ENCODE data around the gene SPRY2.
"Not testable (repeated sequence)": the region's sequence is repeated elsewhere in the genome, so short reads cannot be mapped to it uniquely, and the experiment has no call there.

Gene SPRY2

DNA sequence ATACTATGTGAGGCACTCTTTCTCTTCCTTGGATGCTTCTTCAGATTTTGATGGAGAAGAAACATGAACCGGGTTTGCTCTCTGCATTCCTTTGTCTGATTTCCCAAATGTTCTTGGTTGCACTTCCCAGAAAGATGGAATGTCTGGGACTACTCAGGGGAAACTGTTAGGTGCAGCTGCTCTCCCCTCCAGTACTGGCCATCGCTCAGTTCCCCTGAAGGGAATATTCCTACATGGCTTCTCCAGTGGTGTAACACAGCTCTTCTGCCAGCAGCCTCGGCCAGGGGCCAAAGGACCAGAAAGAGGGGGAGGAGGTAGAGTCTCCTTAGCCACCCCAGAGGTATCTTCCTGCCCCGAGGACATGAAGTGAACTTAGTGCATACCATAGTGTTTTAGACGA lies 33.5 kb upstream of the SPRY2 start:
- Histone ChIP-seq H3K9me3 (ENCODE audit: control insufficient read depth in 2 of 2, low read length in 2 of 2) (no peaks in the 10 kb centered on the region), H3K4me3 (ENCODE audit: low read length in 2 of 2) (no peak overlapping the region), H3K9ac (ENCODE audit: low read length in 2 of 2) (no peak overlapping the region), H3K27ac (ENCODE audit: low read length) (no peak overlapping the region), H3K27me3 (ENCODE audit: control insufficient read depth in 1 of 2, insufficient read depth in 2 of 2, low read length in 2 of 2) (no peaks in the 10 kb centered on the region), H3K4me1 (ENCODE audit: control insufficient read depth, insufficient read depth, low read length) (no peaks in the 10 kb centered on the region), H3K36me3 (ENCODE audit: control insufficient read depth in 2 of 2, insufficient read depth in 2 of 2, low read length in 2 of 2) (no peaks in the 10 kb centered on the region)

DNA sequence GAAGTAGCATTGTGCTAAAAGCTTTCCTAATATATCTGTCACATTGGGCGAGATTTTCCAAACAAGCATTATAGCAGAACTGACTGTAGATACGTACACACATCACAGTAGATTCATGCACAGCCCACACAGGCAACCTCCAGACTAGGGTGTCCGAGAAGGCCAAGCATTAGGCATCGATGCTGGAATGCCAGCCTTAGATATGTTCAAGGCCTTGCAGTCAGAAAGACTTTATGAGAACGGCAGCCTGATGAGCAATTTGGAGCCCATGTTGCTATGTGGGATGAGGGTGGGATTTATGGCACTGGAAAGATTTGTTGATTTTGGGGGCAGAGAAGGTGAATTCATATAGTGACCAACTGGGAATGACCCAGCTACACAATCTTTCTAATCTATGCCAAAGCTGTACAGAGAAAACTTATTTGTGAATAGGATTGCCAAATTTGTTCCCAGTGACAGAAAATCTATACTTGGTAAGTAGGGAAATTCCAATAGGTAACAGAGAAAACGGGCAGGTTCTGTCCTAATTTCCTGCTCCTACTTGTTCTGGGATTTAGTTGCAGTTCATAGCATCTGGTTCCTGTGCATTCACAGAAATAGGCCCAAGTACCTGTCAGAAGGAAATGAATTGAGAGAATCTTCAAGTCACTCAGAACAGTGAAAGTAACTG lies 31.0 kb upstream of the SPRY2 start:
- no peaks in the 10 kb centered on the region for H3K36me3 ChIP-seq (ENCODE audit: control insufficient read depth in 2 of 2, insufficient read depth in 2 of 2, low read length in 2 of 2)
- H3K9ac ChIP-seq (ENCODE audit: low read length in 2 of 2): no peak overlapping the region
- no peaks in the 10 kb centered on the region for H3K27me3 ChIP-seq (ENCODE audit: control insufficient read depth in 1 of 2, insufficient read depth in 2 of 2, low read length in 2 of 2)
- no peaks in the 10 kb centered on the region for H3K9me3 ChIP-seq (ENCODE audit: control insufficient read depth in 2 of 2, low read length in 2 of 2)
- no peaks in the 10 kb centered on the region for H3K4me1 ChIP-seq (ENCODE audit: control insufficient read depth, insufficient read depth, low read length)
- H3K27ac ChIP-seq (ENCODE audit: low read length): no peak overlapping the region
- H3K4me3 ChIP-seq (ENCODE audit: low read length in 2 of 2): no peak overlapping the region

DNA sequence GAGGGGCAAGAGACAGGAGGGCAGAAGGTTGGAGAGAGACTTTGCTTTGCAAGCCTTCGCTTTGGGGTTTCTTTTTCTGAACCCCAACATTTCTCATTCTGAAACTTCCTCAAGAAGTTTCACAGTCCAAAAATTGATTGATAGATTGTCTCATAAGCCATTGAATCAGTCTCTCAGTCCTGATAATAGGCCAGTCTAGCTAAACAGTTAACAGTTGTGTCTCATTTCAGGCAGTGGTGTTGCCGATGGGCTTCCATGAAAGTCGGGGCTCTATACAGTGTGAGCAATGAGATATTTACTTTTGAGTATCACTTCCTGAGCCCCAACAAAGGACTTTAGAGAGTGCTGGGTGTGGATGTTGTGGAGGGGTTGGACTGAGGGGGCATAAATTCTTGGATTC lies 26.5 kb upstream of the SPRY2 start:
- H3K36me3 ChIP-seq (ENCODE audit: control insufficient read depth in 2 of 2, insufficient read depth in 2 of 2, low read length in 2 of 2): no peaks in the 10 kb centered on the region
- H3K27ac ChIP-seq (ENCODE audit: low read length): no peak overlapping the region

DNA sequence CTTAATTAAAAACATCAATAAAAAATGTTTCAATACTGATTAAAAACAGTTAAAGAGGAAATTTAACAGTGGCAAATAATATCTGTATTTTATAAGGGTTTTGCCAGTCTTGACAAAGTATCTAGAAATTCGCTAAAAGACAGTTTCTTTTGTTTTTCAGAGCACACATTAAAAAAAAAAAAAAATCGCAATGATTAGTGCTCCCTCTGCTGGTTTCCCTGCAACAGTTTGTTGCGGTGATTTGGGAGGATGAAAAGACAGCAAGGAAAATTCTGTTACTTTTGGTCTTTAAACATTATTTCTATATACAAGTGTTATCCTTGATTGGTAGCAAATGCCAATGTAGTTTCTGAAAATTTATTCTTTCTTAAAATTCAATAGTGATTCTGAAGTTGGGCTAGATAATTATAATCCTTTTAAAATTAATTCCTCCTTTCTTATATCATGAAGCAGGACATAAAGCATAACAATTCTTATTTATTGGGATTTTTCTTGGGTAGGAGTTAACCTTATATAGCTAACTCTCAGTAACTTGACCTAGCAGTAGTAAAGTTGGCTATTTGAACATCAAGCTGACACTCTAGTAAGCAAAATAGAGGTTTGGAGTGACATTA lies 23.1 kb upstream of the SPRY2 start:
- Histone ChIP-seq H3K9ac (ENCODE audit: low read length in 2 of 2) (no peak overlapping the region), H3K4me3 (ENCODE audit: low read length in 2 of 2) (peak overlapping the region in 1 of 2 donors; percentile 44)

More for the DNA sequence above, 26.5 kb upstream of the SPRY2 start:
- no peaks in the 10 kb centered on the region for H3K9me3 ChIP-seq (ENCODE audit: control insufficient read depth in 2 of 2, low read length in 2 of 2)
- H3K9ac ChIP-seq (ENCODE audit: low read length in 2 of 2): no peak overlapping the region
- H3K4me3 ChIP-seq (ENCODE audit: low read length in 2 of 2): no peak overlapping the region
- no peaks in the 10 kb centered on the region for H3K27me3 ChIP-seq (ENCODE audit: control insufficient read depth in 1 of 2, insufficient read depth in 2 of 2, low read length in 2 of 2)
- H3K4me1 ChIP-seq (ENCODE audit: control insufficient read depth, insufficient read depth, low read length): no peaks in the 10 kb centered on the region

DNA sequence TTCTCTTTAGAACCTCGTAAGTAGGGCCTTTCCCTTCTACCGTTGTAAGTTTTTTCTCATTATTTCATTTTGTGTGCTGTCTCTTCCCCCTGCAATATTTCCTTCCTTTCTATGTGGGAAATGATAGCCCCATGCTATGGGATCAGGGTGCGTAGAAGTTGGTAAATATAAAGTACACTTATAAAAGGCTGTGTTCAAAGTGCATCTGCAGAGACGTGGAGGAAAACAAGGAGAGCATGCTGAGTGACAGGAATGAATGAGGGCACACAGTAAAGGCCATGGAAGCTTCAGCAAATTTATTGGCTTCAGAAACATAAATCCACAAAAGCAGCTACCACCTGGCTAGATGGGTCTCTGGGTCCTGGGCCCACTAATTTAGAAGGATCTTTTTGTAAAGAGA lies 21.6 kb upstream of the SPRY2 start:
- Histone ChIP-seq H3K27ac (ENCODE audit: low read length) (no peak overlapping the region), H3K4me1 (ENCODE audit: control insufficient read depth, insufficient read depth, low read length) (no peaks in the 10 kb centered on the region)

More for the DNA sequence above, 23.1 kb upstream of the SPRY2 start:
- Histone ChIP-seq H3K27ac (ENCODE audit: low read length) (no peak overlapping the region), H3K4me1 (ENCODE audit: control insufficient read depth, insufficient read depth, low read length) (no peaks in the 10 kb centered on the region), H3K27me3 (ENCODE audit: control insufficient read depth in 1 of 2, insufficient read depth in 2 of 2, low read length in 2 of 2) (no peaks in the 10 kb centered on the region), H3K9me3 (ENCODE audit: control insufficient read depth in 2 of 2, low read length in 2 of 2) (no peaks in the 10 kb centered on the region), H3K36me3 (ENCODE audit: control insufficient read depth in 2 of 2, insufficient read depth in 2 of 2, low read length in 2 of 2) (no peaks in the 10 kb centered on the region)

DNA sequence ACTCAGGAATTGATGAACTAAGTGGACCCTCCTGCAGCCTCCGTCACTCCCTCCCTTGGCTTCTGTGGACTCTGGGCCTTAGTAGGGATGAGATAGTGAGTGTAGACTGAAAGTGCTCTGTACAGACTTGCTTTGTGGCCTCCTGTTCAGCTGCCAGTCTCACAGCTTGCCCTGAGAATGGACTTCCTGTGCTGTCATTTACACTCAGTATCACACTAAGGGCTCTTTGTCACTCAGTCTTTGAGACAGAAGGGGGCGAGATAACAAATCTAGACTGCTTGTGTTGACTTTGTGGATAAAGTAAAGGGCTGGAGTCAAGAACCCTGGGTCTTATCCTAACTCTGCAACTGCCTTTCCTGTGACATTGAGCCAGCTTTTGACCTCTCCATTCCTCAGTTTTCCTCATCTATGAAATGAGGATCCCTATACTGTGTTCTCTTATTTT lies 21.0 kb upstream of the SPRY2 start:
- H3K4me1 ChIP-seq (ENCODE audit: control insufficient read depth, insufficient read depth, low read length): no peaks in the 10 kb centered on the region
- no peaks in the 10 kb centered on the region for H3K9me3 ChIP-seq (ENCODE audit: control insufficient read depth in 2 of 2, low read length in 2 of 2)
- H3K4me3 ChIP-seq (ENCODE audit: low read length in 2 of 2): no peak overlapping the region
- no peak overlapping the region for H3K9ac ChIP-seq (ENCODE audit: low read length in 2 of 2)
- H3K36me3 ChIP-seq (ENCODE audit: control insufficient read depth in 2 of 2, insufficient read depth in 2 of 2, low read length in 2 of 2): no peaks in the 10 kb centered on the region
- H3K27ac ChIP-seq (ENCODE audit: low read length): no peak overlapping the region
- no peaks in the 10 kb centered on the region for H3K27me3 ChIP-seq (ENCODE audit: control insufficient read depth in 1 of 2, insufficient read depth in 2 of 2, low read length in 2 of 2)

More for the DNA sequence above, 21.6 kb upstream of the SPRY2 start:
- H3K4me3 ChIP-seq (ENCODE audit: low read length in 2 of 2): no peak overlapping the region
- H3K9me3 ChIP-seq (ENCODE audit: control insufficient read depth in 2 of 2, low read length in 2 of 2): no peaks in the 10 kb centered on the region
- no peaks in the 10 kb centered on the region for H3K36me3 ChIP-seq (ENCODE audit: control insufficient read depth in 2 of 2, insufficient read depth in 2 of 2, low read length in 2 of 2)
- H3K9ac ChIP-seq (ENCODE audit: low read length in 2 of 2): no peak overlapping the region
- H3K27me3 ChIP-seq (ENCODE audit: control insufficient read depth in 1 of 2, insufficient read depth in 2 of 2, low read length in 2 of 2): no peaks in the 10 kb centered on the region

DNA sequence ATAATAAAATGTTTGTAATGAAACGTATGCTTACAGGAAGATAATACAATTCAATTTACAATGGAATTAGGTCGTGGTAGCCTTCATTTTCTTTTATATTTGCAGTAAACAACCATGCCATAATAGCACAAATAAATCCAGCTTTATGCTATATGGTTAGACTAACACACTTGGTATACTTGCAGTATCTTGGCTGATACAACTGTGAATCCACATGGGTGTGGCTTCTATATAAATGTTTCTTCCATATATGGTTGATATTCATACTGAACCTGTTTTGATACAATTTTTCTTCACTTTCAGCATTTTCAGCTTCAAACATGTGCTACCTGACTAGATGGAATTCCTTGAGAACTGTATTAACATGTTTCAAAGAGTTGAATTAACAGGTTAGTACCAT lies 20.4 kb upstream of the SPRY2 start:
- no peak overlapping the region for H3K27ac ChIP-seq (ENCODE audit: low read length)
- H3K4me3 ChIP-seq (ENCODE audit: low read length in 2 of 2): no peak overlapping the region
- H3K36me3 ChIP-seq (ENCODE audit: control insufficient read depth in 2 of 2, insufficient read depth in 2 of 2, low read length in 2 of 2): no peaks in the 10 kb centered on the region
- no peaks in the 10 kb centered on the region for H3K4me1 ChIP-seq (ENCODE audit: control insufficient read depth, insufficient read depth, low read length)
- no peaks in the 10 kb centered on the region for H3K9me3 ChIP-seq (ENCODE audit: control insufficient read depth in 2 of 2, low read length in 2 of 2)
- no peaks in the 10 kb centered on the region for H3K27me3 ChIP-seq (ENCODE audit: control insufficient read depth in 1 of 2, insufficient read depth in 2 of 2, low read length in 2 of 2)
- H3K9ac ChIP-seq (ENCODE audit: low read length in 2 of 2): no peak overlapping the region

DNA sequence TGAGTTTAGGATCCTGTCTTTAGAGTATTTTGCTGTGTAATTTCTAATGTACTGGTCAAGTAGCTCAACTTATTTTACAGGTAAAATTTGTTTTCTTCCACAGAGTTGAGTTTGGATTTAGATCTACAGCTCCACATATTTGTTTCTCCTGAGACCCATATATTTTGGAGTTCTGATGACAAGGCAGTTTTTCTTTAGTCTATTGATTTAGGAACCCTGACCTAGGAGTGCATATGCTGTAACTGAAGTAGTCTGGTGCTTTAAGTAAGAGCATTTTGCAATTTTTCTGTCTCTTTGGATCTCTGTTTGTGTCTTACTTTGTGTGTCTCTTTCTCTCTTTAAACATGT lies 19.5 kb upstream of the SPRY2 start:
- Histone ChIP-seq H3K4me3 (ENCODE audit: low read length in 2 of 2) (no peak overlapping the region), H3K9ac (ENCODE audit: low read length in 2 of 2) (no peak overlapping the region), H3K36me3 (ENCODE audit: control insufficient read depth in 2 of 2, insufficient read depth in 2 of 2, low read length in 2 of 2) (no peaks in the 10 kb centered on the region), H3K27me3 (ENCODE audit: control insufficient read depth in 1 of 2, insufficient read depth in 2 of 2, low read length in 2 of 2) (no peaks in the 10 kb centered on the region), H3K27ac (ENCODE audit: low read length) (no peak overlapping the region), H3K4me1 (ENCODE audit: control insufficient read depth, insufficient read depth, low read length) (no peaks in the 10 kb centered on the region), H3K9me3 (ENCODE audit: control insufficient read depth in 2 of 2, low read length in 2 of 2) (no peaks in the 10 kb centered on the region)

DNA sequence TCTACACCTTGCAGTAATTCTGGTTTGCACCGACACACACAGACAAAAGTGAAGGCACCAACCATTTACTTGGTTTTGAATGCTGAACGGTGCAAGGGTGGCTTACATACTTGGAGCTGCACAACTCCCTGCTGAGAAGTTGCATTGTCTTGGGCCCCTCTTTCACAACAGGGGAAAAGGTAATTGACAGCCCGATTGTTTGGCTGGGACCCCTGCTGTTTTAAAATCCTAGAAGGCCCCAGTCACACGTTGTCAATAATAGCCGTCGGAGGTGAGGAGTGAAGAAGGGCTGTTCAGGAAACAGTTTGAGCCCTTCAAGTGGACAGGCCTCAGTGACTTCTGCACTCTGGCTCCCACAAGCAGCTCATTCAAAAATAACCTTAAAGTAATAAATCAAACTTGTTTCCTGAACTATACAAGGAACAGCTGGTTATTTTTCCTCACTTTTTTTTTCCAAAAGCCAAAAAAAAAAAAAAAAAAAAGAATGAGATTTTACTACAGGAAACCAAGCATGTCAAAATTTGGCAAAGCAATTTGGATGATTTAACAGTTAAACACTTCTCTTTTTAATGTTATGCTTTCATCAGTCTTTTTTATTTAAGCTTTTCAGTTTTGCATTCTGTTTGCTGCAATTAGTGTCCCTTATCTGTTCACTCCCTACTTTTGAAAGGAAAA lies 19.0 kb upstream of the SPRY2 start:
- no peaks in the 10 kb centered on the region for H3K36me3 ChIP-seq (ENCODE audit: control insufficient read depth in 2 of 2, insufficient read depth in 2 of 2, low read length in 2 of 2)
- no peaks in the 10 kb centered on the region for H3K27me3 ChIP-seq (ENCODE audit: control insufficient read depth in 1 of 2, insufficient read depth in 2 of 2, low read length in 2 of 2)
- no peak overlapping the region for H3K27ac ChIP-seq (ENCODE audit: low read length)
- H3K4me3 ChIP-seq (ENCODE audit: low read length in 2 of 2): no peak overlapping the region
- no peak overlapping the region for H3K9ac ChIP-seq (ENCODE audit: low read length in 2 of 2)
- H3K4me1 ChIP-seq (ENCODE audit: control insufficient read depth, insufficient read depth, low read length): no peaks in the 10 kb centered on the region
- H3K9me3 ChIP-seq (ENCODE audit: control insufficient read depth in 2 of 2, low read length in 2 of 2): no peaks in the 10 kb centered on the region

DNA sequence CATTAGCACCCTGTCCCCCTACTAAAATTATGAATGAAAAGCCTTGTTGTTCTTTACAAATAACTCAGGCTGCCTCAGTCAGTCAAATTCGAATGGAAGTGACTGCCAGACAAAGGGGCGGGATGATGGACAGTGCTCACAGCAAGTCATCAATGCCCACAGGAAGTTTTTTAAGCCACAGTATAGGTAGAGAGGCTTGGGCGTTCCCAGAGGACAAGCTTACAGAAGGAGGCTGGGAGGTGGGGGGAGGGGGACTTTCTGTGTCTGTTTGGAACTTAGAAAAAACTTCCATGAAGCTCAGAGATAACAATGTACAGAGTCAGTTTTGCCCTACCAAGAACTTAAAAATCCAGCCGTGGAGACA lies 18.5 kb upstream of the SPRY2 start:
- Histone ChIP-seq H3K27ac (ENCODE audit: low read length) (no peak overlapping the region), H3K9me3 (ENCODE audit: control insufficient read depth in 2 of 2, low read length in 2 of 2) (no peaks in the 10 kb centered on the region)

DNA sequence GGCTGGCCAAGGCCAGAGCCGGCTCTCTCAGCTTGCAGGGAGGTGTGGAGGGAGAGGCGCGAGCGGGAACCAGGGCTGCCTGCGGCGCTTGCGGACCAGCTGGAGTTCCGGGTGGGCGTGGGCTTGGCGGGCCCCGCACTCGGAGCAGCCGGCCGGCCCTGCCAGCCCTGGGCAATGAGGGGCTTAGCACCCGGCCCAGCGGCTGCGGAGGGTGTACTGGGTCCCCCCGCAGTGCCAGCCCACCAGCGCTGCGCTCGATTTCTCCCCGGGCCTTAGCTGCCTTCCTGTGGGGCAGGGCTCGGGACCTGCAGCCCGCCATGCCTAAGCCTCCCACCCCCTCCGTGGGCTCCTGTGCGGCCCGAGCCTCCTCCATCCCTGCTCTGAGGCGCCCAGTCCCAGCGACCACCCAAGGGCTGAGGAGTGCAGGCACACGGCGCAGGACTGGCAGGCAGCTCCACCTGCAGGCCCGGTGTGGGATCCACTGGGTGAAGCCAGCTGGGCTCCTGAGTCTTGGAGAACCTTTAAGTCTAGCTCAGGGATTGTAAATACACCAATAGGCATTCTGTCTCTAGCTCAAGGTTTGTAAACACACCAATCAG lies 14.7 kb upstream of the SPRY2 start:
- H3K9me3 ChIP-seq (ENCODE audit: control insufficient read depth in 2 of 2, low read length in 2 of 2); H3K4me1 ChIP-seq (ENCODE audit: control insufficient read depth, insufficient read depth, low read length); H3K4me3 ChIP-seq (ENCODE audit: low read length in 2 of 2); H3K27ac ChIP-seq (ENCODE audit: low read length); H3K9ac ChIP-seq (ENCODE audit: low read length in 2 of 2); H3K27me3 ChIP-seq (ENCODE audit: control insufficient read depth in 1 of 2, insufficient read depth in 2 of 2, low read length in 2 of 2); H3K36me3 ChIP-seq (ENCODE audit: control insufficient read depth in 2 of 2, insufficient read depth in 2 of 2, low read length in 2 of 2): not testable (repeated sequence)

More for the DNA sequence above, 18.5 kb upstream of the SPRY2 start:
- H3K4me3 ChIP-seq (ENCODE audit: low read length in 2 of 2): no peak overlapping the region
- no peaks in the 10 kb centered on the region for H3K4me1 ChIP-seq (ENCODE audit: control insufficient read depth, insufficient read depth, low read length)
- no peaks in the 10 kb centered on the region for H3K27me3 ChIP-seq (ENCODE audit: control insufficient read depth in 1 of 2, insufficient read depth in 2 of 2, low read length in 2 of 2)
- no peak overlapping the region for H3K9ac ChIP-seq (ENCODE audit: low read length in 2 of 2)
- H3K36me3 ChIP-seq (ENCODE audit: control insufficient read depth in 2 of 2, insufficient read depth in 2 of 2, low read length in 2 of 2): no peaks in the 10 kb centered on the region
